Measurements from ENCODE around the gene SEMA4F.

- peak; percentile 86 for TF ChIP-seq CTCF (IDR thresholded peaks at IDR 0.05; ENCODE audit: insufficient read depth, low read depth, low read length)
- TF ChIP-seq EZH2 (IDR thresholded peaks at IDR 0.05; ENCODE audit: insufficient read depth, low read length): no peak
Observed at GRCh38 chr2:74690571-74690970, 36.5 kb downstream of the SEMA4F start.

Measured in astrocyte (in vitro differentiated cells and primary cell).